TTC549 (cell line): ENCODE measurements around the gene PIP5K1B.

ENCODE experiments used
- FAIRE-seq: peaks from 2 replicates; lab custom pipeline; 2012; peaks lifted over from hg19 to GRCh38; lab: Jason Lieb, UNC

Gene PIP5K1B

GRCh38 chr9:68995776-68996175, 290.7 kb downstream of the PIP5K1B start:
- FAIRE-seq: no peak

GRCh38 chr9:68996462-68996861, 291.4 kb downstream of the PIP5K1B start:
- no peak for FAIRE-seq

- FAIRE-seq: no peak
Observed at GRCh38 chr9:68997666-68998065, 292.6 kb downstream of the PIP5K1B start.

- no peak for FAIRE-seq
Observed at GRCh38 chr9:68998385-68998784, 293.3 kb downstream of the PIP5K1B start.

GRCh38 chr9:68998812-68999211, 293.8 kb downstream of the PIP5K1B start:
- FAIRE-seq: no peak

- no peak for FAIRE-seq
Observed at GRCh38 chr9:68999393-69000105, 294.5 kb downstream of the PIP5K1B start.

GRCh38 chr9:69001921-69002320, 296.9 kb downstream of the PIP5K1B start:
- no peak for FAIRE-seq

- FAIRE-seq: no peak
Observed at GRCh38 chr9:69003051-69003450, 298.0 kb downstream of the PIP5K1B start.

- FAIRE-seq: no peak
Observed at GRCh38 chr9:69004836-69005235, 299.8 kb downstream of the PIP5K1B start.

GRCh38 chr9:69009708-69010107, 304.7 kb downstream of the PIP5K1B start:
- FAIRE-seq: no peak

GRCh38 chr9:69012696-69013381, 307.8 kb downstream of the PIP5K1B start:
- FAIRE-seq: no peak

GRCh38 chr9:69013382-69013727, 308.3 kb downstream of the PIP5K1B start:
- no peak for FAIRE-seq

- FAIRE-seq: no peak
Observed at GRCh38 chr9:69014013-69014412, 309.0 kb downstream of the PIP5K1B start, which contains the start of gene PRKACG. Gene PRKACG, minus strand, starts transcription at chr9:69014113. Its CDS starts 21 bp downstream, at chr9:69014092.

GRCh38 chr9:69016191-69017096, 311.4 kb downstream of the PIP5K1B start:
- FAIRE-seq: no peak

- FAIRE-seq: no peak
Observed at GRCh38 chr9:69018737-69019136, 313.7 kb downstream of the PIP5K1B start.

GRCh38 chr9:69019808-69020207, 314.8 kb downstream of the PIP5K1B start:
- no peak for FAIRE-seq

- FAIRE-seq: no peak
Observed at GRCh38 chr9:69020301-69021145, 315.5 kb downstream of the PIP5K1B start.

GRCh38 chr9:69023650-69024049, 318.6 kb downstream of the PIP5K1B start:
- FAIRE-seq: no peak

GRCh38 chr9:69027355-69028097, 322.5 kb downstream of the PIP5K1B start:
- FAIRE-seq: no peak

GRCh38 chr9:69028754-69029153, 323.7 kb downstream of the PIP5K1B start:
- FAIRE-seq: no peak

GRCh38 chr9:69029535-69029934, 324.5 kb downstream of the PIP5K1B start:
- FAIRE-seq: no peak
